Vagina (tissue), 2 donors: ENCODE measurements around the gene CER1. TPM values are rescaled to one million over a fixed set of nuclear protein-coding genes. Genes with fewer than 3 reads are reported as not detected.

ENCODE experiments used
- DNase-seq, 2 donors: peaks; one replicate each; pipeline ENCODE4 v3.0.0-alpha.2; 2017; ENCODE audit errors: extremely low spot score in 2 of 2
- H3K27ac ChIP-seq: fragments of 200-600 bp; sonication (generic); one replicate; pipeline ENCODE4 v1.5.1; 2019
- H3K27me3 ChIP-seq: fragments of 200-600 bp; sonication (generic); one replicate; pipeline ENCODE4 v1.5.1; 2019
- H3K36me3 ChIP-seq, 2 donors: fragments of 200-600 bp; sonication (generic); one replicate each; pipeline ENCODE4 v1.5.1; 2017 to 2019
- H3K4me1 ChIP-seq: fragments of 200-600 bp; sonication (generic); one replicate; pipeline ENCODE4 v1.5.1; 2019
- H3K4me3 ChIP-seq, 2 donors: fragments of 200-600 bp; sonication (generic); 1 replicate in 1 of 2; 2 replicates in 1 of 2; pipeline ENCODE4 v1.5.1; 2016 to 2019
- H3K9me3 ChIP-seq: fragments of 200-600 bp; sonication (generic); one replicate; pipeline ENCODE4 v1.5.1; 2019
- POLR2A ChIP-seq, 2 donors: fragments of 450-650 bp; IDR thresholded peaks; one replicate each; pipeline ENCODE4 v1.6.1; 2017; ENCODE audit warnings: antibody characterized with exemption in 2 of 2, mild to moderate bottlenecking in 2 of 2, moderate library complexity in 2 of 2
- POLR2AphosphoS5 ChIP-seq, 2 donors: sonication (generic); formaldehyde crosslinking; IDR thresholded peaks; one replicate each; pipeline ENCODE4 v1.9.0; 2017; ENCODE audit warnings: antibody characterized with exemption in 2 of 2, mild to moderate bottlenecking in 2 of 2, low read depth in 1 of 2; ENCODE audit not compliant: insufficient read depth in 1 of 2
- intact Hi-C: fragments of 100-400 bp; cut with DNase I; formaldehyde crosslinking; loops from one replicate; pipeline ENCODE4 v1.15.1; 2023
- total RNA-seq: library from RNA; depleted of rRNA; stranded (reverse); fragments of >200 nt; gene quantifications from one replicate; pipeline ENCODE4 v1.2.3, GENCODE V29; 2016
- TF ChIP-seq, protein P1 (sequence below), 3 experiments: fragments of 450-650 bp in 2 of 3; fragments of 200-600 bp in 1 of 3; sonication (generic) in 1 of 3; IDR thresholded peaks; one replicate each; pipeline ENCODE4 v1.5.1; 2017 to 2019; ENCODE audit warnings: antibody characterized with exemption in 3 of 3, mild to moderate bottlenecking in 2 of 3, moderate library complexity in 2 of 3

The CER1 gene
- total RNA-seq, 1 donor from 2014 or later: not detected

DNA sequence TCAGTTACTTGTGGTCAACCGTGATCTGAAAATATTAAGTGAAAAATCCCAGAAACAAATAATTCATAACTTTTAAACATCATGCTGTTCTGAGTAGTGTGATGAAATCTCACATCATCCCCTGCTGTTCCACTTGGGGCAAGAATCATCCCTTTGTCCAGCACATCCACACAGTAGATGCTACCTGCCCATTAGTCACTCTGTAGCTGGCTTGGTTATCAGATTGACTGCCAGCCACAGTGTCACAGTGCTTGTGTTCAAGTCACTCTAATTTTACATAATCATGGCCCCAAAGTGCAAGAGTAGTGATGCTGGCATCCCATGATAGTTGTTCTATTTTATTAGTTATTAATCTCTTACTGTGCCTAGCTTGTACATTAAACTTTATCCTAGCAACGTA lies 39.1 kb upstream of the CER1 start:
- intact Hi-C loops: loop anchor here (10.0 kb wide), 1 partner anchor 147 kb away; no protein-coding TSS in a partner anchor
- no peak for DNase-seq
- H3K4me1 ChIP-seq: no peaks in the 10 kb centered on the region
- no peaks in the 10 kb centered on the region for H3K9me3 ChIP-seq
- H3K27me3 ChIP-seq: no peaks in the 10 kb centered on the region
- no peak overlapping the region for H3K4me3 ChIP-seq
- TF ChIP-seq POLR2AphosphoS5 (IDR thresholded peaks at IDR 0.05; ENCODE audit: insufficient read depth in 1 of 2, low read depth in 1 of 2) (no peak), POLR2A (IDR thresholded peaks at IDR 0.05) (no peak)
- TF ChIP-seq, protein P1, sequence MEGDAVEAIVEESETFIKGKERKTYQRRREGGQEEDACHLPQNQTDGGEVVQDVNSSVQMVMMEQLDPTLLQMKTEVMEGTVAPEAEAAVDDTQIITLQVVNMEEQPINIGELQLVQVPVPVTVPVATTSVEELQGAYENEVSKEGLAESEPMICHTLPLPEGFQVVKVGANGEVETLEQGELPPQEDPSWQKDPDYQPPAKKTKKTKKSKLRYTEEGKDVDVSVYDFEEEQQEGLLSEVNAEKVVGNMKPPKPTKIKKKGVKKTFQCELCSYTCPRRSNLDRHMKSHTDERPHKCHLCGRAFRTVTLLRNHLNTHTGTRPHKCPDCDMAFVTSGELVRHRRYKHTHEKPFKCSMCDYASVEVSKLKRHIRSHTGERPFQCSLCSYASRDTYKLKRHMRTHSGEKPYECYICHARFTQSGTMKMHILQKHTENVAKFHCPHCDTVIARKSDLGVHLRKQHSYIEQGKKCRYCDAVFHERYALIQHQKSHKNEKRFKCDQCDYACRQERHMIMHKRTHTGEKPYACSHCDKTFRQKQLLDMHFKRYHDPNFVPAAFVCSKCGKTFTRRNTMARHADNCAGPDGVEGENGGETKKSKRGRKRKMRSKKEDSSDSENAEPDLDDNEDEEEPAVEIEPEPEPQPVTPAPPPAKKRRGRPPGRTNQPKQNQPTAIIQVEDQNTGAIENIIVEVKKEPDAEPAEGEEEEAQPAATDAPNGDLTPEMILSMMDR (IDR thresholded peaks at IDR 0.05): no peak
- no peak overlapping the region for H3K27ac ChIP-seq
- no peaks in the 10 kb centered on the region for H3K36me3 ChIP-seq

DNA sequence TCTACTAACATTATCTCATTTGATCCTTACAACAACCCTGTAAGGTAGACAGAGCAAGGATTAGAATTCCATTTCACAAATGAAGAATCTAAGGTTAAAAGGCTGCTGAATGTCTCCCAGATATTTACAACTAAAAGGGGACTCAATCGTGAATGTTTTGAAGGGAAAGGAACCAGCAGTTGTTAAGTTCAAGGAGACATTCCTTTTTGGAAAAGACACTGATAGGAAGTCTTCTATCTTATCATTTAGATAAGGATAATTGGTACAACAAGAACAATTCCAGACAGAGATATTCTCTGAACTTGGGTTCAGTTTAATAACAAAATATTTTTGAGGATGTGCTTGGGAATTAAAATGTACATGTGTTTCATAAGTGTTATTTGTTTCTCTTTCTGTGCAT lies 37.5 kb upstream of the CER1 start:
- no peaks in the 10 kb centered on the region for H3K4me1 ChIP-seq
- no peak for DNase-seq
- intact Hi-C loops: loop anchor here (10.0 kb wide), 1 partner anchor 145 kb away; no protein-coding TSS in a partner anchor

DNA sequence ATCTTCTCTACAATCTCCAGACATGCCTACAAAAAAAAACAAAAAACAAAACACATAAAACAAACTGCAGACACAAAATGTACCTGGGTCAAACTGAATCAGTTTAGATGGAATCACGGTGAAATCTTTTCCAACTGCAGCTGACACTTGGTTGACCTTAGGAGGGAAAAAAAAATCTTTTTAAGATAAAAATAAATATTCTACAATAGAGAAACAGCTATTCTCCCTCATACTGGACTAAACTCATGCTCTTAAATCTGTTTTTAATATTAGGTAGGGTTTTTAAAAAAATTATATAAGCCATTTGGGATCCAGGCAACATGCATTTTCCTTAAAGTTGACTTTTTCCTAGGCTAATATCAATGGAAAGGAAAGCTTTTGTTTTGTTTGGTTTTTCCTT lies 33.8 kb upstream of the CER1 start:
- H3K27me3 ChIP-seq: no peaks in the 10 kb centered on the region
- no peak for DNase-seq
- intact Hi-C loops: no loop called here
- H3K4me1 ChIP-seq: no peaks in the 10 kb centered on the region
- no peak overlapping the region for H3K27ac ChIP-seq
- TF ChIP-seq POLR2A (IDR thresholded peaks at IDR 0.05): no peak
- no peak for TF ChIP-seq POLR2AphosphoS5 (IDR thresholded peaks at IDR 0.05; ENCODE audit: insufficient read depth in 1 of 2, low read depth in 1 of 2)
- TF ChIP-seq, protein P1 (IDR thresholded peaks at IDR 0.05): no peak
- no peak overlapping the region for H3K4me3 ChIP-seq
- H3K36me3 ChIP-seq: no peaks in the 10 kb centered on the region
- no peaks in the 10 kb centered on the region for H3K9me3 ChIP-seq

More for the DNA sequence above, 37.5 kb upstream of the CER1 start:
- Histone ChIP-seq H3K27me3 (no peaks in the 10 kb centered on the region), H3K27ac (no peak overlapping the region), H3K36me3 (no peaks in the 10 kb centered on the region), H3K4me3 (no peak overlapping the region), H3K9me3 (no peaks in the 10 kb centered on the region)
- TF ChIP-seq POLR2A (IDR thresholded peaks at IDR 0.05): no peak
- no peak for TF ChIP-seq POLR2AphosphoS5 (IDR thresholded peaks at IDR 0.05; ENCODE audit: insufficient read depth in 1 of 2, low read depth in 1 of 2)
- TF ChIP-seq, protein P1 (IDR thresholded peaks at IDR 0.05): no peak

DNA sequence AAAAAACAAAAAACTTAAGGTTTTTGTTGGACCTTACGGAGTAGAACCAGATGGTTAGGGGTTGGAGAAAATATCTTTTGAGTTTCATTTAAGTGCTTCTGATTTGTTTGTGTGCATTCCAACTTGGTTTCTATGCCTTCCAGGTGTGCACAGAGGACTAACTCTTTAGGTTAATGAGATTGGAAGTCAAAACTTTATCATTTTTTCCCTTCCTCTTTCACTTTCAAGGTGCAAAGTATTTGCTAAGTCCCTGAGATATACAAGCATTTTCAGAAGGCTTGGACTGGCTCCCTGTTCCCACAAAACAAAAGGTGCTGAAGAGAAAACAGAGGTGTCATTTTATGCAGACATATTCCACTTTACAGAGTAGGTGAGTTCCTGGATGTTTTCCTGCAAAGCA lies 30.3 kb upstream of the CER1 start:
- Histone ChIP-seq H3K27ac (no peak overlapping the region), H3K9me3 (no peaks in the 10 kb centered on the region), H3K4me3 (no peak overlapping the region), H3K27me3 (no peaks in the 10 kb centered on the region), H3K36me3 (no peaks in the 10 kb centered on the region), H3K4me1 (no peaks in the 10 kb centered on the region)
- no peak for DNase-seq
- intact Hi-C loops: no loop called here
- TF ChIP-seq, protein P1 (IDR thresholded peaks at IDR 0.05): no peak
- no peak for TF ChIP-seq POLR2AphosphoS5 (IDR thresholded peaks at IDR 0.05; ENCODE audit: insufficient read depth in 1 of 2, low read depth in 1 of 2)
- no peak for TF ChIP-seq POLR2A (IDR thresholded peaks at IDR 0.05)

DNA sequence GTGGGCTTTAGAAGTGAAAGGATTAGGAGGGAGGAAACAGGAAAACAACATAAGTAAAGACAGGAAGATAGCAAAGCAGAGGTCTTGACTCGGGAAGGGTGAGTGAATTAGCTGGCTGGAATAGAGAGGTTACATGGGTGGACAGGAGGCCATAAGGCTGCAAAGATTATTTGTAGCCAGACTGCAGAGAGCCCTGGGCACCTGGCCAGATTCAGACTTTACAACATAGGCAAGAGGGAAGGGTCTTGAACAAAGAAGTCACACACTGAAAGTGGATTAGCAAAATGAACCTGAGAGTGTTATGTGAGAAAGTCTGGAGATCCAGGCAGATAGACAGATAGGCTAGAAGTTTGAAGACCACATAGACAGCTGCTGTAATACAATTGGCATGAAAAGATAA lies 29.7 kb upstream of the CER1 start:
- H3K36me3 ChIP-seq: no peaks in the 10 kb centered on the region
- H3K9me3 ChIP-seq: no peaks in the 10 kb centered on the region
- TF ChIP-seq, protein P1 (IDR thresholded peaks at IDR 0.05): no peak
- TF ChIP-seq POLR2AphosphoS5 (IDR thresholded peaks at IDR 0.05; ENCODE audit: insufficient read depth in 1 of 2, low read depth in 1 of 2) (no peak), POLR2A (IDR thresholded peaks at IDR 0.05) (no peak)
- H3K27ac ChIP-seq: no peak overlapping the region
- no peak overlapping the region for H3K4me3 ChIP-seq
- intact Hi-C loops: no loop called here
- no peak for DNase-seq
- H3K4me1 ChIP-seq: no peaks in the 10 kb centered on the region
- no peaks in the 10 kb centered on the region for H3K27me3 ChIP-seq
